Duodenal mucosa (tissue), 2 donors: Measurements from ENCODE around the gene PTPN1.
"Not testable (repeated sequence)": the region's sequence is repeated elsewhere in the genome, so short reads cannot be mapped to it uniquely, and the experiment has no call there.

Source experiments
- H3K27ac ChIP-seq: one replicate; pipeline ENCODE4 v1.7.0; 2013; ENCODE audit warnings: low read depth, low read length
- H3K27me3 ChIP-seq, 2 donors: one replicate each; pipeline ENCODE4 v1.7.0; 2013; ENCODE audit warnings: low read length in 2 of 2, control low read depth in 1 of 2; ENCODE audit not compliant: insufficient read depth in 2 of 2, control insufficient read depth in 1 of 2
- H3K36me3 ChIP-seq, 2 donors: one replicate each; pipeline ENCODE4 v1.7.0; 2013; ENCODE audit warnings: low read length in 2 of 2, control low read depth in 1 of 2; ENCODE audit not compliant: insufficient read depth in 2 of 2, control insufficient read depth in 1 of 2
- H3K4me1 ChIP-seq, 2 donors: one replicate each; pipeline ENCODE4 v1.7.0; 2013; ENCODE audit warnings: low read length in 2 of 2, control low read depth in 1 of 2; ENCODE audit not compliant: insufficient read depth in 2 of 2, control insufficient read depth in 1 of 2
- H3K4me3 ChIP-seq, 2 donors: one replicate each; pipeline ENCODE4 v1.7.0; 2013; ENCODE audit warnings: low read length in 2 of 2, low read depth in 1 of 2
- H3K9ac ChIP-seq, 2 donors: one replicate each; pipeline ENCODE4 v1.7.0; 2013; ENCODE audit warnings: low read length in 2 of 2, low read depth in 1 of 2
- H3K9me3 ChIP-seq, 2 donors: one replicate each; pipeline ENCODE4 v1.7.0; 2013; ENCODE audit warnings: low read length in 2 of 2, control low read depth in 1 of 2; ENCODE audit not compliant: control insufficient read depth in 1 of 2

PTPN1 gene

DNA sequence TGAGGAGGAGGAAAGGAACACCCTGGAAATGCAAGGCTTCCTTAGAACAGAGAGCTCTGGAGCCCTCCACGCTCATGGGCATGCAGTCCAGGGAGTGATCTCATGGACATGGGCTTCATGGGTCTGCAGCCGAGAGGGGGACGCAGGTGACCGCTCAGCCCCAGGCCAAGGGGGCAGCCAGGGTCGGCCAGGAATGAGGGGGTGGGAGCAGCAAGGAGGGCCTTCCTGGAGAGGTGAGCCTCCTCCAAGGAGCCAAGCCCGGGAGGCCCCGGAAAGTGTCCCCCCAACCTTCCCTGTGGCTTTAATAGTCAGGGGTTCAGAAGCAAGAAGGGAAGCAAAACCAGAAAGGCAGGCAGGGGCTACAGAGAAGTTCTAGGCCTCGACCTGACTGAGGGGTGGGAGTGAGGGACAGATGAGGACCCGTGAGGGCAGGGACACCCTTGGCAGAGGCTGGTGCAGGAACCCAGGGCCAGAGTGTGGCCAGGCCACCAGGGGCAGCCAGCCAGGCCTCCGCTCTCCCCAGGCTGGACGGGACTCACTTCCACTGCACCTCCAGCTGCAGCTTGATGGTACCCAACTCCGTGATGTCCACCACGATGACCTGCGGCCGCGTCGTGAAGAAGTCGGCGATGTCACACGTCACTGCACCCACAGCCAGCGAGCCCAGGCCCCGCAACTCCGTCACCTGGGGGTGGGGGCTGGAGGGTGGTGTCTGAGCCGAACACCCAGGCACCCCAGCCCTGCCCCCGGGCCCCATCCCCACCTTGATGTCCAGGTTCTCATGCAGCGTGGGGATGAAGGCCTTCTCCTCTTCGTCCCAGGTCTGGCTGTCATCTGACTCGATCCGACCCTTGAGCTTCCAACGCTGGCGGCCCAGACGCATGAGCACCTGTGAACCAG lies 97.9 kb downstream of the PTPN1 start:
- Histone ChIP-seq H3K4me1 (no peaks in the 10 kb centered on the region), H3K9ac (no peak overlapping the region), H3K27me3 (no peaks in the 10 kb centered on the region), H3K4me3 (no peak overlapping the region), H3K36me3 (no peaks in the 10 kb centered on the region), H3K27ac (no peak overlapping the region), H3K9me3 (no peaks in the 10 kb centered on the region)

DNA sequence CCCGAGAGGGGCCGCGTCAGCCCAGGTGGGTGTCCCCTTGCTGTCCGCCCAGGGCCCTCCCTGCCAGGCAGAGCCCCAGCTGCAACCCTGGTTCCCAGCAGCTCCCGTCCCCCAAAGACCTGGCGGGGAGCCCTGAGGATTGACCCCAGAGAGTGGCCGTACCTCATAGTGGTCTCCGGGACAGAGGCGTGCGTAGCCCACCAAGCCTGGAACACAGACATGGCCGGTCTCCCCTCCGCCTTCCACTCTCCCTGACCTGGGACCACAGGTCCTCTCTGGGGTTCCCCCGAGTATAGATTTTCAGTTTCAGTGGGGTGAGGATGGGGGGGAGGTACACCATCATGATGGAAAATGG lies 98.5 kb downstream of the PTPN1 start:
- Histone ChIP-seq H3K9ac (no peak overlapping the region), H3K9me3 (no peaks in the 10 kb centered on the region), H3K27ac (no peak overlapping the region), H3K36me3 (no peaks in the 10 kb centered on the region), H3K4me1 (no peaks in the 10 kb centered on the region), H3K27me3 (no peaks in the 10 kb centered on the region), H3K4me3 (no peak overlapping the region)

DNA sequence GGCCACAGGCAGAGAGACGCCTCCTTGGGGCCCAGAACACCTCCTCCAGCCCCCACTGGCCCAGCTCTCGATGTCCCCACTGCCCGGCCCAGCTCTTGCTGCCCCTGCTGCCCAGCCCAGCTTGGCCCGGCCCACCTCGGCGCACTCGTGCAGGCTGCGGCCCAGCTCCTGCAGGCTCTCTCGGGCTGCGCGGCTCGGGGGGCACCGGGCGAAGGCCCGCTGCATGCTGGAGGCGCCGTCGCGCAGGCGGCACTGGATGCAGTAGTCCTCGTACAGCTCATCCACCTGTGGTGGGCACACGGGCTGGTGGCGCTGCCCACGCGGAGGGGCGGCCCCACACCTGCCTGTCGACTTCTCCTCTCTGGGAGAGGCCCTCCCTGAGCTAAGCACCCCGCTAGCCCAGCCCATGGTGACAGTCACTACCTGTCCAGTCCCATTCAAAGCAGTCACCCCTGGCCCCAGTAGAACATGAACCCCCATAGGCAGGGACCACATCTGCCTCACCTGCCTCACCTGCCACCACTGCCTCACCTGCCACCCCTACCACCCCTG lies 99.3 kb downstream of the PTPN1 start:
- H3K4me3 ChIP-seq: no peak overlapping the region
- H3K9me3 ChIP-seq: no peaks in the 10 kb centered on the region
- no peak overlapping the region for H3K9ac ChIP-seq
- H3K4me1 ChIP-seq: no peaks in the 10 kb centered on the region
- H3K27me3 ChIP-seq: no peaks in the 10 kb centered on the region
- no peaks in the 10 kb centered on the region for H3K36me3 ChIP-seq
- no peak overlapping the region for H3K27ac ChIP-seq

DNA sequence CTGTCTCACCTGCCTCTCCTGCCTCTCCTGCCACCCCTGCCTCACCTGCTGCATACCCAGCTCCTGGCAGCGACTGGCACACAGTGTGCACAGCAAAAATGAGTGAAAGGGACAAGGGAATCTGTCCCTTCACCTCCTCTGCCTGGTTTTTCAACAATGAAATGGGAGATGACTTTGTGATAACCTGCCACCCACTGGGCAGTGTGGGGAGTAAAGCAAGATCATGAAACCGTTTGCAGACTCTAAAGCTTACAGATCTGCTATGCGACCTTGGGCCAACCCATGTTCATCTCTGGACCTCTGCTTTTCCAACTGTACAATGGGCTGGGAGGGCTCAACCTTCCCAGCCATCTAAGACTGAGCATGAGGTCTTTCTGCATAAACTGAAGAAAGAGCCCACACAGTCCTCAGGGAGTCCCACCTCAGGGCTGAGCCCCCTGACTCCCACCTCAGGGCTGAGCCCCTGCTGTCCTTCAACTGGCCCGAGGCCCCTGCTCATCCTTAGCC lies 100.1 kb downstream of the PTPN1 start:
- no peaks in the 10 kb centered on the region for H3K9me3 ChIP-seq
- no peak overlapping the region for H3K27ac ChIP-seq
- no peak overlapping the region for H3K4me3 ChIP-seq
- H3K27me3 ChIP-seq: no peaks in the 10 kb centered on the region
- H3K36me3 ChIP-seq: no peaks in the 10 kb centered on the region
- no peaks in the 10 kb centered on the region for H3K4me1 ChIP-seq
- H3K9ac ChIP-seq: no peak overlapping the region

DNA sequence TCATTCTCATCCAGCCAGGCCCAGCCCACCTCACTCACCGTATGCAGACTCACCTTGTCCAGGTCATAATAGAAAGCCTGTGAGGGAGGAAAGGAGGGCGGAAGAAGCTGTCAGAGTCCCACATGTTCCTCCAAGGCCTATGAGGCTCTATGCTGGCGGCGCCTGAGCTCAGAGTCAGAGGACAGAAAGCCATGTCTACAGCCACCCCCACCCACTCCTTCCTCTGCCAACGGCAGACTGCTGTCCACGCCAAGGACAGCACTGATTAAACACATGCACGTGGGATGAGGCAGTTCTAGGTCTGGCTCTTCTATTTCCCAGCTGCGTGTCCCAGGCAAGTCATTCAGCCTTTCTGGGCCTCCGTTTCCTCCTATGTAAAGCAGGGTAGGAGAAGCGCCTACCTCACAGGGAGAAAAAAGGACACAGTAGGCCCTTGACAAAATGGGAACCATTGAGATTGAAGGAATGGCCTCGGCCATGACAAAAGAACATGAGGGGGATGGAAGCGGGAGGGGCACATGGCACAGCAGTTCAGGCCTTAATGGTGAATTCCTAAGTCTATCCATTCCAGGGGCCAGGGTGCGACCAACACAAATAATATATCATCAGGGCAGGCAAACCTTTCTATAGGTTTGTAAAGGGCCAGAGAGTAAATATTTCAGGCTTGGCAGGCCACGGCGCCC lies 101.1 kb downstream of the PTPN1 start:
- Histone ChIP-seq H3K9ac (no peak overlapping the region), H3K27me3 (no peaks in the 10 kb centered on the region), H3K4me3 (no peak overlapping the region)

DNA sequence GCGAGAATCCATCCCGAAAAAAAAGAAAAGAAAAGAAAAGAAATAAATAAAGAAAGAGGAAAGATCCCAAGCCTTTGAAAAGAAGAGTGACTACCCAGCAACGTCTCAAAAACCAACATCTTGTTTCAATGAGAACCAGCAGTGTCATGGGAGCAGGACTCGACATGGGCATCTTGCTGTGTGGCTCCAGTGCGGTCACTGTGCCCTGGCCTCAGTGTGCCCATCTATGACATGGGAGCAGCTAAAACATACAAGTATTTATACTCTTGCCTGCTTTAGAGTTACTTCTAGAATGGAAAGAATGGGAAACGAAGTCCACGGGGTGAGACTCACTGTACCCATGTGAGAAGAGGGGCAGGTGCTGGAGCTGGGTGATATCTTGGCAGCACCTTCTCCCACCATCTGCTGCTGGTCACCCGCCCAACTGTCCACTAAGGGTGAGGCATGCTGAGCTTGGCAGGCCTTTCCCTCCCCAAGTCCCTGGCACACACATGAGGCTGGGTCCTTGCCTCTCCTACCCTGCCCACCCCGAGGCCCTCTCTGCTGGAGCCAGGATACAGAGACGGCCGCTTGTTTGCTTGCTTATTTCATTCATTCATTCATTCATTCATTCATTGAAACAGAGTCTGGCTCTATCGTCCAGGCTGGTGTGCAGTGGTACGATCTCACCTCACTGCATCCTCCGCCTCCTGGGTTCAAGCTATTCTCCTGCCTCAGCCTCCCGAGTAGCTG lies 103.4 kb downstream of the PTPN1 start:
- Histone ChIP-seq H3K36me3 (no peaks in the 10 kb centered on the region), H3K9me3 (no peaks in the 10 kb centered on the region), H3K4me3 (no peak overlapping the region), H3K4me1 (no peaks in the 10 kb centered on the region), H3K9ac (no peak overlapping the region), H3K27ac (no peak overlapping the region), H3K27me3 (no peaks in the 10 kb centered on the region)

More for the DNA sequence above, 101.1 kb downstream of the PTPN1 start:
- no peak overlapping the region for H3K27ac ChIP-seq
- H3K4me1 ChIP-seq: no peaks in the 10 kb centered on the region
- H3K36me3 ChIP-seq: no peaks in the 10 kb centered on the region
- H3K9me3 ChIP-seq: no peaks in the 10 kb centered on the region

DNA sequence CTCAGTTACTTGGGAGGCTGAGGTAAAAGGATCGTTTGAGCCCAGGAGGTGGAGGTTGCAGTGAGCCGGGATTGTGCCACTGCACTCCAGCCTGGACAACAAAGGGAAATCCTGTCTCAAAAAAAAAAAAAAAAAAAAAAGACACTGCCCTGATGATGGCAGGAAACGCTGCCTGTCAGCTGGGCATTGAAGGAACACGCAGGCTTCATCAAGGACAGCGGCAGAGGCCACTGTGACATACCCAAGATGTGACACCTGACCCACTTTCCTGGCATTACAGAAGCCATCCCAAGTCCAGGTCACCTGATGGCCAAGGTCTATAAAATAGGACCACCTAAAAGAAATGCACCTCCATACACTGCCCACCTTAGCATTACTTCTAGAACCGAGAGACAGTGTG lies 105.2 kb downstream of the PTPN1 start:
- H3K27ac ChIP-seq: no peak overlapping the region
- H3K27me3 ChIP-seq: no peaks in the 10 kb centered on the region
- no peaks in the 10 kb centered on the region for H3K9me3 ChIP-seq
- H3K36me3 ChIP-seq: no peaks in the 10 kb centered on the region
- no peak overlapping the region for H3K9ac ChIP-seq
- no peaks in the 10 kb centered on the region for H3K4me1 ChIP-seq
- H3K4me3 ChIP-seq: no peak overlapping the region

DNA sequence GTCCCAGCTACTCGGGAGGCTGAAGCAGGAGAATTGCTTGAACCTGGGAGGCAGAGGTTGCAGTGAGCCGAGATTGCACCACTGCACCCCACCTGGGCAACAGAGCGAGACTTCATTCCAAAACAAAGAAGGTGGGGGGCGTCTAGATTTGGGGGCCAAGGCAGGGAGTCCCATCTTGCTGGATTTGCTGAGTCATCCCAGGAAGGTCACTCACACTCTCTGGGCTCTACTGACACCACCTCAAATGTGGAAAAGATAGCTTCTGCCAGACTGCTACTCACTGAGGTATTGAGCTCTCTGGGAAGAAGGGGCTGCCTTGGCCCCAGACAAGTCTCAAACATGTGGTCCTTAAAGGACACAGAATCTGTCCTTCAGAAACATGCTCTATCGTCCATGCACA lies 106.8 kb downstream of the PTPN1 start:
- no peaks in the 10 kb centered on the region for H3K36me3 ChIP-seq
- no peak overlapping the region for H3K9ac ChIP-seq
- H3K4me1 ChIP-seq: no peaks in the 10 kb centered on the region
- H3K27me3 ChIP-seq: no peaks in the 10 kb centered on the region
- H3K4me3 ChIP-seq: no peak overlapping the region
- peaks cover 5 to 7% of the 10 kb centered on the region in 2 donors for H3K9me3 ChIP-seq
- no peak overlapping the region for H3K27ac ChIP-seq

DNA sequence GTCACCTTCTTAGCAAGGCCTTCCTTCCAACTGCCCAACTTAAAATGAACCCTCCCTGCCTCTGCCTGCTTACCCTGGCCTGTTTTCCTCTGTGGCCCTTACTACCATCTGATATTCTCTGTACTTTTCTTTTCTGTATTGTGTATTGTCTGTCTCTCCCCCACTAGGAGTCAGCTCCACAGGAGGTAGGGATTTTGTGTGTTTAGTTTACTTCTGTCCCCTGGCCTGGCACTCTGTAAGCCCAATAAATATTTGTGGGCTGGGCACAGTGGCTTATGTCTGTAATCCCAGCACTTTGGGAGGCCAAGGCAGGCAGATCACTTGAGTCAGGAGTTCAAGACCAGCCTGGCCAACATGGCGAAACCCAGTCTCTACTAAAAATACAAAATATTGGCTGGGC lies 108.4 kb downstream of the PTPN1 start:
- Histone ChIP-seq H3K36me3 (no peaks in the 10 kb centered on the region), H3K27me3 (no peaks in the 10 kb centered on the region), H3K27ac (no peak overlapping the region), H3K4me3 (no peak overlapping the region), H3K9me3 (peaks cover 5 to 7% of the 10 kb centered on the region in 2 donors), H3K9ac (no peak overlapping the region), H3K4me1 (no peaks in the 10 kb centered on the region)

DNA sequence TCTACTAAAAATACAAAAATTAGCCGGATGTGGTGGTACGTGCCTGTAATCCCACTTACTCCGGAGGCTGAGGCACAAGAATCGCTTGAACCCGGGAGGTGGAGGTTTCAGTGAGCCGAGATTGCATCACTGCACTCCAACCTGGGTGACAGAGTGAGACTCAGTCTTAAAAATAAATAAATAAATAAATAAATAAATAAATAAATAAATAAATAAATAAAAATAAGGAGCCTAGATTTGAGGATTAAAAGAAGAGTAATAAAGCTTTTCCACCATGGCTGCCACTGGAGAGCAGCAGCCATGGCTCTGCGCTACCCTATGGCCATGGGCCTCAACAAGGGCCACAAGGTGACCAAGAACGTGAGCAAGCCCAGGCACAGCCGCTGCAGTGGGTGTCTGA lies 110.3 kb downstream of the PTPN1 start:
- not testable (repeated sequence) for H3K4me3 ChIP-seq, H3K27ac ChIP-seq, H3K9me3 ChIP-seq, H3K4me1 ChIP-seq, H3K36me3 ChIP-seq, H3K27me3 ChIP-seq, H3K9ac ChIP-seq
